IPS-15b (cell line): ENCODE data around the gene NAV2.

Experiments
- H3K27me3 ChIP-seq: one replicate; pipeline ENCODE4 v1.6.1; 2013; ENCODE audit warnings: low read length; ENCODE audit not compliant: control insufficient read depth, insufficient read depth
- H3K36me3 ChIP-seq: one replicate; pipeline ENCODE4 v1.6.1; 2013; ENCODE audit warnings: low read length; ENCODE audit not compliant: control insufficient read depth, insufficient read depth
- H3K4me1 ChIP-seq: one replicate; pipeline ENCODE4 v1.6.1; 2013; ENCODE audit warnings: mild to moderate bottlenecking, low read length; ENCODE audit not compliant: control insufficient read depth, insufficient read depth
- H3K4me3 ChIP-seq: one replicate; pipeline ENCODE4 v1.5.1; 2013; ENCODE audit warnings: low read depth, low read length
- H3K9ac ChIP-seq: one replicate; pipeline ENCODE4 v1.6.1; 2013; ENCODE audit warnings: low read depth, mild to moderate bottlenecking, low read length
- H3K9me3 ChIP-seq: one replicate; pipeline ENCODE4 v1.6.1; 2013; ENCODE audit warnings: mild to moderate bottlenecking, low read length; ENCODE audit not compliant: control insufficient read depth, insufficient read depth

Gene NAV2

DNA sequence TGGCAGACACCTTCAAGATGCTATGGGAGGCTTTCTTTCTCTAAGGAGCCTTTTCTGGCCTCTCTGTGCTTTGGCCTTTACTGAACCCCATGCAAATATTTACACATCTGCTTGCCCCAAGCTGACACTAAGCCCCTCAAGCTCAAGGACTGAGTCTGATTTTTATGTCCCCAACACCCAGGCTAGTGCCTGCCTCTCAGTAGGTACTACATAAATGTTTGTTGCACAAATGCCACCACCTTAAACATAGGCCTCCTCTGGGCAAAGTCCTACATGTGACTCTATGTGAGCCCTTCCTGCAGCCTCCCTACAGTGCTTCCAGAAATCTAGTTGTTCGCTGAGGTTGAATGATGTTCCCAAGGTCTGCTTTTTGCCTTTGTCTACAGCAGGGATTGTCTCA is 260.0 kb downstream of the NAV2 start:
- Histone ChIP-seq H3K36me3 (peaks cover 3% of the 10 kb centered on the region), H3K9ac (no peak overlapping the region), H3K4me1 (no peaks in the 10 kb centered on the region), H3K9me3 (no peaks in the 10 kb centered on the region), H3K4me3 (no peak overlapping the region), H3K27me3 (no peaks in the 10 kb centered on the region)

DNA sequence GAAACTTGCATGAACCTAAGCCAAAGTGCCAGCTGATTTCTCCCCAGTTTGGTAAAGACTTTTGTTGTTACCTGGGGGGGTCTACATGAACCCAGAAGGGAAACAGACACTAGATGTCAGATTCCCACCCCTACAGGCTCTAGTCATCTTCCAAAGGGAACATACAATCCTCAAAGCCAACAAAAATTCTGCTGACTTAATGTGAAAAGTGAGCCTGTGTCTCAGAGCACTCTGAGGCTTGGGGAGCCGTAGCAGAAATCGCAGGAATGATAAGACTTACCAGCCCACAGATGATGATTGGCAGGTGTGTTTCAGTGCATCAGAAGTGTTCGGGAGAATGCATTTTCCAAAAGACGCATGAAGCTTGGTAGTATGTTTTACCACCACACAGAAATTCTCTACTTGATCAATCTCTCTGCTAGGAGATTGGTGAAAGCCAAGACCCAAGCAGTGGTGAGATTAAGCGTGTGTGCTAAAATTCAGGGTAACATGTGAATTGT is 260.5 kb downstream of the NAV2 start:
- H3K4me3 ChIP-seq, result no peak overlapping the region
- no peaks in the 10 kb centered on the region for H3K4me1 ChIP-seq
- H3K36me3 ChIP-seq, result peaks cover 3% of the 10 kb centered on the region
- no peaks in the 10 kb centered on the region for H3K27me3 ChIP-seq
- no peak overlapping the region for H3K9ac ChIP-seq
- H3K9me3 ChIP-seq, result no peaks in the 10 kb centered on the region

DNA sequence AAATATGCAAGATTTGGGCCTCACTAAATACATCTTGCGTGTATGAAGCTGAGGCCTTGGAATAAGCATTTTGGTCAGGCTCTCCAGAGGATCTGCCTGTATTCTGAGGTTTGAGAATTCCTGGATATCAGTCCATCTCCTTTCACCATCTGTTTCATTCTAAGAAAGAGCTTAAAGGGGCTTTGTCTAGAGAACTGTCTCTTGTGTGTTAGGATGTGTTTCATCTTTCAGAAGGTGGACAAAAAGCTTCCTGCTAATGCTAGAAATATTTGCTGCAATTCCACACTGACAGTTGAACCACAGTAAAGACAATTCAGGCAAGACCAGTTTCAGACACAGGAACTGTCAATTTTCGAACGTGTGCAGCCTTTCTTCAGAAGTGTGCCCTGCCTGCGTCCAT is 262.2 kb downstream of the NAV2 start:
- H3K9ac ChIP-seq, result no peak overlapping the region
- no peaks in the 10 kb centered on the region for H3K9me3 ChIP-seq
- H3K27me3 ChIP-seq, result no peaks in the 10 kb centered on the region
- no peak overlapping the region for H3K4me3 ChIP-seq
- H3K4me1 ChIP-seq, result no peaks in the 10 kb centered on the region
- H3K36me3 ChIP-seq, result peaks cover 3% of the 10 kb centered on the region

DNA sequence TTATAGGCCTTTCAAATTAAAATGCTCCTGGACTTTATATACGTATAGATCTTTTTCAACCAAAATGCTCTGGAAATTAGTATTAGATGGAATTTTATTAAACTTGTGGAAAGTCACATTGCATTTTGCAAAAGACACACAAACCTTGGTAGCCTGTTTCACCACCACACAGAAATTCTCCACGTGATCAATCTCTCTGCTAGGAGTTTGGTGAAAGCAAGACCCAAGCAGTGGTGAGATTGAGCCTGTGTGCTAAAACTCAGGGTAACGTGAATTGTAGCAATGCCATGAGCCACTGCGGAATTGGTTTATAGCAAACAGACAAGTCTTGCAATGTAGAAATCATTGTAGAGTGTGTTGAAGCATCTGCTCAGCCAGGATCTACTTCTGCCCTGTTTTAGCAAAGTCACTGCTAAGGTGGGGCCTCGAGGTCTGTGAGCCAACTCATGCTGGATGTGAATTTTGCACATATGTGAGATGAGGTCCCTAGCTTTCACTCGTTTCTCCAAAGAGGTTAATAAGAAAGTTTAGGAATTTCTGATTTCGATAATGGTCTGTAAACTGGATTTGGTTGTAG is 262.9 kb downstream of the NAV2 start:
- H3K9ac ChIP-seq, result no peak overlapping the region
- H3K27me3 ChIP-seq, result no peaks in the 10 kb centered on the region
- H3K4me3 ChIP-seq, result no peak overlapping the region
- H3K36me3 ChIP-seq, result peaks cover 3% of the 10 kb centered on the region
- no peaks in the 10 kb centered on the region for H3K4me1 ChIP-seq
- H3K9me3 ChIP-seq, result no peaks in the 10 kb centered on the region

DNA sequence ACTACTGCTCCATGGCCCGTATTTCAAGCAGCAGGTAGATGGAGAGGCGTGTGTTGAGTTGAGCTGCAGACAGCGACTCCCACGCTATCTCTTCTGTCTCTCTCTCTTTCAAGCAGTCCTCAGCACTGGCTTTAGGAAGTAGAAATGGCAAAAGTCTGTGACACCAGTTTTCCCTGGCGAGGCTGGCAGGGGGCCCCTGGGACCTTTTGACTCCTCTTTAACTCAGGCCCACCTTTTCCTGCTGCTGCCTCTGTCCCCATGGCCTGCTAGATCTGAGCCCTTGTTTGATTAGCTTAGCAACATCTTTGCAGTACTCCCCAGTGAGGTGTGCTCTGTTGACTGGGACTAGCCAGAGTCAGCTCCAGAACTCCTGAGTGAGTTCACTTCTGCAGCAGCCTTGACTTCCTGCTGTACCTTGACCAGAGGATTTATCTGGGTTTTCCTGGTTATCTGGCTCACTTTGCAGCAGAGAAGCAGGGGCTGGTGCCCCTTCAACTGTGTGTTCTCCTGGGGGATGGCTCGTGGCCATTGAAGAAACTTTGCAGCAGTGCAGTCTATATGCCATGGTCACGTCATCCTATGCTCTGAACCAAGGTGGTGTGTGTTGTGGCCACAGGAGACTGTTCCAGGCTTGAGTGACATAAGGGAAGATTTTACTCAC is 263.8 kb downstream of the NAV2 start:
- Histone ChIP-seq H3K4me3 (no peak overlapping the region), H3K4me1 (no peaks in the 10 kb centered on the region), H3K27me3 (no peaks in the 10 kb centered on the region), H3K9me3 (no peaks in the 10 kb centered on the region), H3K36me3 (peaks cover 3% of the 10 kb centered on the region), H3K9ac (no peak overlapping the region)

DNA sequence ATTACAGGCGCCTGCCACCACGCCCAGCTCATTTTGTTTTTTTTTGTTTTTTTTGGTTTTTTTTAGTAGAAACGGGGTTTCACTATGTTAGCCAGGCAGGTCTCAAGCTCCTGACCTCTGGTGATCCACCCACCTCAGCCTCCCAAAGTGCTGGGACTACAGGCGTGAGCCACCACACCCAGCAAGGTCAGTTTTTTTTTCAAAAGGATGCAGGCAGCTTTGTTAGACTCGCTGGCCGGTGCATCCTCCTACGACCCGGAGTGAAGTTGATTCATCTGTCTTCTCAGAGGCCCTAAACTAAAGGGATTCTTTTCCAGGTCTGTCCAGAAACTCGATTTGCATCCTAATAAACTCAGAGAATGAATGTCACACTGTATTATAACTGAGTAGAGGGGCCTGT is 265.3 kb downstream of the NAV2 start:
- H3K36me3 ChIP-seq, result peaks cover 3% of the 10 kb centered on the region
- no peak overlapping the region for H3K9ac ChIP-seq
- no peaks in the 10 kb centered on the region for H3K27me3 ChIP-seq
- H3K4me1 ChIP-seq, result no peaks in the 10 kb centered on the region
- no peak overlapping the region for H3K4me3 ChIP-seq
- no peaks in the 10 kb centered on the region for H3K9me3 ChIP-seq

DNA sequence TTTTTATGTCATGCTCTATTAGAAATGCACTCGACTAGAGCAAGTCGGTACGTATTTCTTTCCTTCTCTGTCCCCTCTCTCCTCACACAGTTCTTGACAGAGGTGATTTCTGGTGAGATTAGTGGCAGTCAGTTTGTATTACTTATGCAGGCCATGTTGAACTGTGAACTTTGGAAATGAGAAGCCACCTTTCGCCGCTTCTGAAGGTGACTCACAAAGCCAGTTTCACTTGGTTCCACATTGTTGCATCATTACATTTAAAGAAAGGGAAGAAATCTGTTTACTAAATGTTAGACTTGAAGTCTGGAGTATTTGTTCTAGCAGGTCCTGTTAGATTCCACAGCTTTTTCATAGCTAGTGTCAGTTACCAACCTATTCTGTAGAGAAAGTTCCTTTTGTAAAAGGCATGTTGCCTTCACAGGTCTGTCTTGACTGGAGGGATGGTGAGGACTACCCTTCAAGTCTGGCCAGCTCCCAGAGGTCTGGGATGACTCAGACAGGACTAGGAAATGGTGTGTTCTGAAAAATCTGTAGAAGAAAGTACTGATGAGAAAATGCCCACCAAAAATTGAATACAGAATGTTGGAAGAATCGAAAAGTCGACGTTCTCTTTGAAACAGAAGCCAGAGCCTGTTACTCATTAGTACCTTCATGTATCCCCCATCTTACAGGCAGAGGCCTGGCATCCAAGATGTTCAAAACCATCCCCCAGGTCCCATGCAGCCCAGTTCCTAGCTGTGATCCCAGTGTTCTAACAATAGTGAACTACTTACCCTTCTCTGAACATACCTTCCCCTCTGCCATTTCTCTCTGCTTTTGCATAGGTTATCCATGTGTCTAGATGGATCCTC is 266.3 kb downstream of the NAV2 start:
- H3K9ac ChIP-seq, result no peak overlapping the region
- H3K4me1 ChIP-seq, result no peaks in the 10 kb centered on the region
- H3K4me3 ChIP-seq, result no peak overlapping the region

DNA sequence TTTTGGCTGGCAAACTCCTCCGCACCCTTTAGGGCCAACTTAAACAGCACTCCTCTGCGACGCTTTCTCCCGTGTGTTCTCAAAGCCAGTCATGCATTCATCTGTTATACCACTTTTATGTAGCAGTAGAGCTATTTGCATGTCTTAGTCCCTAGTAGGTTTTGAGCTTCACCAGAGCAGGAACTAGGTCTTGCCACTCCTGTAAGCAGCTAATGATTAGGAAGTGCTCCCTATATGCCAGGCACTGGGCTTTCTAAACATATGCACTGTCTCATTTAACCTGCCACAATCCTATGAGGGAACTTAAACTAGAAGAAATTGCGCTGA is 266.8 kb downstream of the NAV2 start:
- H3K4me3 ChIP-seq, result no peak overlapping the region
- no peaks in the 10 kb centered on the region for H3K4me1 ChIP-seq

More for the DNA sequence above, 266.3 kb downstream of the NAV2 start:
- Histone ChIP-seq H3K9me3 (no peaks in the 10 kb centered on the region), H3K27me3 (no peaks in the 10 kb centered on the region), H3K36me3 (peaks cover 3% of the 10 kb centered on the region)

DNA sequence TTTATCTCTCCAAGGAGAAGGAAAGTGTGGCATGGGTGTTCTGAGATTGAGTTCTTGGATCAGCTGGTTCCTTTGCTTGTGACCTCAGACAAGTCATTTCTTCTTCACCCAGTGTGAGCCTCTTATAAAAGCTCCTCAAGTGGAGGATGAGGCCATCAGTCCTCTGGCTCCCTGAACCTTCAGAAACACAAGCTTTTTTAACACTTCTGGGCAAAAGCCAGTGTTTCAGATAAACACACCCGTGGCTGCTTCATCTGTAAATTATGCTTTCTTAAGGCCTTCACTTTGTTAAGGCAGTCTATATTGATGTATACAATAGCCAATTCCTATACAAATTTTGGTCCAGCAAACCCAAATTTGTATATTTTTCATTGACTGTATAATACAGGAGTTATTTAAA is 267.8 kb downstream of the NAV2 start:
- Histone ChIP-seq H3K4me1 (no peaks in the 10 kb centered on the region), H3K9ac (no peak overlapping the region)

More for the DNA sequence above, 266.8 kb downstream of the NAV2 start:
- no peak overlapping the region for H3K9ac ChIP-seq
- H3K27me3 ChIP-seq, result no peaks in the 10 kb centered on the region
- peaks cover 3% of the 10 kb centered on the region for H3K36me3 ChIP-seq
- no peaks in the 10 kb centered on the region for H3K9me3 ChIP-seq

DNA sequence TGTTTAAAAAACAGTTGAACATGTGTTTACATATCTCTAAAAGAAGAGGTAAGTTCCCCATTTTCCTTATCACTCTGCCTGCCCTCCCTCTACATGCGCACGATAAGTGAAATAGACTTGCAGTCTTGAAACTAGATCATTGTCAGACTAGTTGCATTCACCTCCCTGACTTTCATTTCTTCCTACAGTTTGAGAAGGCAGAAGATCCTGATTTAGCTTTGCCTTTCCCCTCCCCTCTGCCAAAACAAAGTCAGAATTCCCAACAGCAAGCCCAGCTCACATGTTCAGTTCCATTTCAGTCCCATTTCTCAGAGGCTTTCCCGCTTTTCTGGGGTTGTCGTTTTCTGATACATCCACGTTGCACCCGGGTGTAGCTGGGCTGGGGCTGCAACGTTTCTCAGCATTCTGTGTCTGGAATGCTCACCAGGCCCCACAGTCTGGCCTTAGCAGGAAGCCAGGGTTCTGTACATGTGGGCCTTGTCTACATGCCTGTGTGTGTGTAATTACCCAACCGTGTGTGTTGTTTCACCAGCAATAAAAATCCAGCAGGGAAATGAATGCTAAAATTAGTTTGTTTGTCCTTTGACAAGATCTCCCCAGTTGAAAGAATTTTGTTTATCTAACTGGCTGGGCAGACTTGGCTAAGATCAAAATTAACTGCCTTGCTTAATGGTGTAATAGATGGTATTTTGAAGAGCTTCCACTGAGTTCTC is 268.5 kb downstream of the NAV2 start:
- Histone ChIP-seq H3K4me3 (no peak overlapping the region), H3K36me3 (no peaks in the 10 kb centered on the region), H3K9ac (no peak overlapping the region), H3K4me1 (no peaks in the 10 kb centered on the region), H3K27me3 (no peaks in the 10 kb centered on the region), H3K9me3 (no peaks in the 10 kb centered on the region)

More for the DNA sequence above, 267.8 kb downstream of the NAV2 start:
- Histone ChIP-seq H3K36me3 (no peaks in the 10 kb centered on the region), H3K4me3 (no peak overlapping the region), H3K27me3 (no peaks in the 10 kb centered on the region), H3K9me3 (no peaks in the 10 kb centered on the region)

DNA sequence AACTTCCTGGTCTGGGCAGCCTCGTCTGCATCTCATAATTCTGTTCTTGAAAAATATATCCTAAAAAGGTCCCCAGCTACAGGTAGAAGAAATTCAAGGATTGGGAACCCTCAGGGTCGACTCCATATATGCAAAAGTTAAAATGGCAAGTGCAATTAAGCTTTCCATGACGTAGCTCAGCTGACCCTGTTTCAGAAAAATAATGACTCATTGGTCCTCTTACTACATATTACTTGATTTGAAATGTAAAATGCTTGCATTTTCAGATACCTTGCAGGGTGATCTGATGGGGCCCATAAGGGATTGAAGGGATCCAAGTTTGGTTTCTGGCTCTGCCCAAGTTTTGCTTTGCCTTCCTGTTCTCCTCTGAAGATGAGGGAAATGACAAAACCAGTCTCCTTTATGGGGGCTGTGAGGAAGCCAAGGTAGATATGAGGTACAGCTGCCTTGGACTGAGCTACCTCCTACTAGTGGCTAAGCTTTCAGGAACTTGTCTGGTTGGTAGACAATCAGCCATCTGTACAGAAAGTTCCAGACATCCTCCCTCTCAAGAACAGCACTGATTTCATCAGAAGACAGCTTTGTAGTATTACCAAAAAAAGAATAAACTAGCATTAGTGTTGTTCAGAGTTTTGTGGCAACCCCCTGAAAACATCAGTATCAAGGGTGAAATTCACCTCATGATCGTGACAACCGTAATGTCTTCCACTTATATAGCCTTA is 270.3 kb downstream of the NAV2 start:
- Histone ChIP-seq H3K9ac (no peak overlapping the region), H3K4me1 (no peaks in the 10 kb centered on the region), H3K36me3 (no peaks in the 10 kb centered on the region), H3K9me3 (no peaks in the 10 kb centered on the region), H3K27me3 (no peaks in the 10 kb centered on the region), H3K4me3 (no peak overlapping the region)
